ENCODE results near the gene NQO2.

- TF ChIP-seq ZNF740 (CRISPR knock-in tag; IDR thresholded peaks at IDR 0.05) (no peak), POLR2AphosphoS5 (IDR thresholded peaks at IDR 0.05; ENCODE audit: low read depth, low read length) (no peak), POLR2AphosphoS2 (IDR thresholded peaks at IDR 0.05; ENCODE audit: low read depth, low read length) (no peak), CTCF (CRISPR knock-in tag; IDR thresholded peaks at IDR 0.05) (no peak), SP1 (IDR thresholded peaks at IDR 0.05) (no peak), SP1 (CRISPR knock-in tag; IDR thresholded peaks at IDR 0.05) (no peak), ZNF777 (CRISPR knock-in tag; IDR thresholded peaks at IDR 0.05) (no peak; the same call in 1 of the 2 replicates), CBX5 (CRISPR knock-in tag; IDR thresholded peaks at IDR 0.05; ENCODE audit: borderline replicate concordance) (no peak), NR3C1 (CRISPR knock-in tag; IDR thresholded peaks at IDR 0.05) (no peak), FOXA1 (IDR thresholded peaks at IDR 0.05) (no peak), FOXA1 (CRISPR knock-in tag; IDR thresholded peaks at IDR 0.05) (no peak), POLR2A (IDR thresholded peaks at IDR 0.05; ENCODE audit: insufficient read depth in 1 of 2, low read depth in 2 of 2, low read length in 2 of 2) (peak in 1 of 2 experiments; percentile 59; a peak in 2 of 4 replicates), RORA (CRISPR knock-in tag; IDR thresholded peaks at IDR 0.05) (no peak), NFE2L1 (CRISPR knock-in tag; IDR thresholded peaks at IDR 0.05; ENCODE audit: borderline replicate concordance) (no peak)
- TF ChIP-seq, protein P1, sequence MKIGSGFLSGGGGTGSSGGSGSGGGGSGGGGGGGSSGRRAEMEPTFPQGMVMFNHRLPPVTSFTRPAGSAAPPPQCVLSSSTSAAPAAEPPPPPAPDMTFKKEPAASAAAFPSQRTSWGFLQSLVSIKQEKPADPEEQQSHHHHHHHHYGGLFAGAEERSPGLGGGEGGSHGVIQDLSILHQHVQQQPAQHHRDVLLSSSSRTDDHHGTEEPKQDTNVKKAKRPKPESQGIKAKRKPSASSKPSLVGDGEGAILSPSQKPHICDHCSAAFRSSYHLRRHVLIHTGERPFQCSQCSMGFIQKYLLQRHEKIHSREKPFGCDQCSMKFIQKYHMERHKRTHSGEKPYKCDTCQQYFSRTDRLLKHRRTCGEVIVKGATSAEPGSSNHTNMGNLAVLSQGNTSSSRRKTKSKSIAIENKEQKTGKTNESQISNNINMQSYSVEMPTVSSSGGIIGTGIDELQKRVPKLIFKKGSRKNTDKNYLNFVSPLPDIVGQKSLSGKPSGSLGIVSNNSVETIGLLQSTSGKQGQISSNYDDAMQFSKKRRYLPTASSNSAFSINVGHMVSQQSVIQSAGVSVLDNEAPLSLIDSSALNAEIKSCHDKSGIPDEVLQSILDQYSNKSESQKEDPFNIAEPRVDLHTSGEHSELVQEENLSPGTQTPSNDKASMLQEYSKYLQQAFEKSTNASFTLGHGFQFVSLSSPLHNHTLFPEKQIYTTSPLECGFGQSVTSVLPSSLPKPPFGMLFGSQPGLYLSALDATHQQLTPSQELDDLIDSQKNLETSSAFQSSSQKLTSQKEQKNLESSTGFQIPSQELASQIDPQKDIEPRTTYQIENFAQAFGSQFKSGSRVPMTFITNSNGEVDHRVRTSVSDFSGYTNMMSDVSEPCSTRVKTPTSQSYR (CRISPR knock-in tag; IDR thresholded peaks at IDR 0.05; ENCODE audit: borderline replicate concordance), result no peak
Observed at GRCh38 chr6:2970753-2971419, 28.8 kb upstream of the NQO2 start.
